Measurements from ENCODE around the gene SLC6A12. TPM values are rescaled to one million over a fixed set of nuclear protein-coding genes. Genes with fewer than 3 reads are reported as not detected.

The SLC6A12 gene
- total and polyA plus RNA-seq, 2 donors from 2014 or later: 45.6 to 130 TPM

DNA sequence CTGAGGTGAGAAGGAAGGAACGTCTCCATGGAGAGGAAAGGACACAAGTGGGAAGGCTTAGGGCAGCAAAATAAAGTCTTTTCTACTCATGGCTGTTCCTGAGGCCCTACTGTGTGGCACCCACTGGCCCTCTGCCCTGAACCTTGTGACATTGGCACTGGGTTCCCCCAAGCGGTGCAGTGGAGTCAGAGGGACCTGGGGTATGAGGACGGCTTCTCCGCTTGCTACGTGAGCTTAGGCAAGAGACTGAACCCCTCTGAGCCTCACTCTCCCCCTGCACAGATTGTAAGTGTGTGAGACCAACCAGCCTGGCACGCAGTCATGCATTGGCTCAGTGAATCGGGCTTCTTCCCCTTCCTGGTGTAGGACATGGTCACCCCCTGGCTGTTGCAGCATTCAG is 19.7 kb downstream of the SLC6A12 start:
- H3K4me1 ChIP-seq (ENCODE audit: control insufficient read depth in 2 of 3, insufficient read depth in 2 of 3, low read depth in 1 of 3, low read length in 3 of 3): peaks cover 0 to 3% (median 0%) of the 10 kb centered on the region in 3 donors
- no peaks in the 10 kb centered on the region for H3K9me3 ChIP-seq (ENCODE audit: control insufficient read depth in 2 of 3, insufficient read depth in 1 of 3, low read length in 3 of 3)
- peaks cover 0 to 17% (median 7%) of the 10 kb centered on the region in 3 donors for H3K36me3 ChIP-seq (ENCODE audit: control insufficient read depth in 2 of 3, insufficient read depth in 3 of 3, low read length in 3 of 3)
- no peak overlapping the region for H3K4me3 ChIP-seq (ENCODE audit: low read length in 3 of 3)
- no peak overlapping the region for H3K27ac ChIP-seq (ENCODE audit: low read depth in 2 of 2, low read length in 2 of 2)
- TF ChIP-seq, protein P1, sequence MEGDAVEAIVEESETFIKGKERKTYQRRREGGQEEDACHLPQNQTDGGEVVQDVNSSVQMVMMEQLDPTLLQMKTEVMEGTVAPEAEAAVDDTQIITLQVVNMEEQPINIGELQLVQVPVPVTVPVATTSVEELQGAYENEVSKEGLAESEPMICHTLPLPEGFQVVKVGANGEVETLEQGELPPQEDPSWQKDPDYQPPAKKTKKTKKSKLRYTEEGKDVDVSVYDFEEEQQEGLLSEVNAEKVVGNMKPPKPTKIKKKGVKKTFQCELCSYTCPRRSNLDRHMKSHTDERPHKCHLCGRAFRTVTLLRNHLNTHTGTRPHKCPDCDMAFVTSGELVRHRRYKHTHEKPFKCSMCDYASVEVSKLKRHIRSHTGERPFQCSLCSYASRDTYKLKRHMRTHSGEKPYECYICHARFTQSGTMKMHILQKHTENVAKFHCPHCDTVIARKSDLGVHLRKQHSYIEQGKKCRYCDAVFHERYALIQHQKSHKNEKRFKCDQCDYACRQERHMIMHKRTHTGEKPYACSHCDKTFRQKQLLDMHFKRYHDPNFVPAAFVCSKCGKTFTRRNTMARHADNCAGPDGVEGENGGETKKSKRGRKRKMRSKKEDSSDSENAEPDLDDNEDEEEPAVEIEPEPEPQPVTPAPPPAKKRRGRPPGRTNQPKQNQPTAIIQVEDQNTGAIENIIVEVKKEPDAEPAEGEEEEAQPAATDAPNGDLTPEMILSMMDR (IDR thresholded peaks at IDR 0.05; ENCODE audit: borderline replicate concordance, extremely low read depth, insufficient read depth): no peak
- no peaks in the 10 kb centered on the region for H3K27me3 ChIP-seq (ENCODE audit: control insufficient read depth, insufficient read depth, low read length)
- DNase-seq: no peak
- no peak overlapping the region for H3K9ac ChIP-seq (ENCODE audit: low read length in 3 of 3)
- FAIRE-seq: no peak
- intact Hi-C loops (cut with DNase I): no loop called here

DNA sequence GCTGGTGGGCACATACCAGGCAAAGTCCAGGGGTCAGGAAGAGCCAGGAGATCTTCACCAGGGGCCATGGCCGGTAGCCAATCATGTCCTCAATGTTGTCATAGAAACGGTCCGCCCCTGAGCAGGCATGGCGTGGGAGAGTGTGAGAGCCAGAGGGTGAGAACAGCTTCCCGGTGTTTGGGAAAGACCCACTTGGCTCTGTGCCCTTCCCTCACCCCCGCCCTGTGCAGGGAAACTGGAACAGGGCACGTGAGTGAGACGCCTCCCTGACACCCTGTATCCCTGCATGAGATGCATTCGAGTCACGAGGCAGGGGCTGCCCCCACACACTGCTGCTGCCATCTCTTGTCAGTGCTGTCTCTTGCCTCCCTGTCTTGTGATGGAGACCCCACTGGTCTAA is 20.7 kb downstream of the SLC6A12 start:
- Histone ChIP-seq H3K27ac (ENCODE audit: low read depth in 2 of 2, low read length in 2 of 2) (no peak overlapping the region), H3K9me3 (ENCODE audit: control insufficient read depth in 2 of 3, insufficient read depth in 1 of 3, low read length in 3 of 3) (no peaks in the 10 kb centered on the region), H3K4me3 (ENCODE audit: low read length in 3 of 3) (no peak overlapping the region), H3K36me3 (ENCODE audit: control insufficient read depth in 2 of 3, insufficient read depth in 3 of 3, low read length in 3 of 3) (peaks cover 0 to 17% (median 7%) of the 10 kb centered on the region in 3 donors), H3K27me3 (ENCODE audit: control insufficient read depth, insufficient read depth, low read length) (no peaks in the 10 kb centered on the region), H3K9ac (ENCODE audit: low read length in 3 of 3) (no peak overlapping the region), H3K4me1 (ENCODE audit: control insufficient read depth in 2 of 3, insufficient read depth in 2 of 3, low read depth in 1 of 3, low read length in 3 of 3) (peaks cover 0 to 4% (median 0%) of the 10 kb centered on the region in 3 donors)
- peak in 1 of 5 donors; percentile 55 for DNase-seq
- intact Hi-C loops (cut with DNase I): no loop called here
- no peak for FAIRE-seq
- TF ChIP-seq, protein P1 (IDR thresholded peaks at IDR 0.05; ENCODE audit: borderline replicate concordance, extremely low read depth, insufficient read depth): no peak

DNA sequence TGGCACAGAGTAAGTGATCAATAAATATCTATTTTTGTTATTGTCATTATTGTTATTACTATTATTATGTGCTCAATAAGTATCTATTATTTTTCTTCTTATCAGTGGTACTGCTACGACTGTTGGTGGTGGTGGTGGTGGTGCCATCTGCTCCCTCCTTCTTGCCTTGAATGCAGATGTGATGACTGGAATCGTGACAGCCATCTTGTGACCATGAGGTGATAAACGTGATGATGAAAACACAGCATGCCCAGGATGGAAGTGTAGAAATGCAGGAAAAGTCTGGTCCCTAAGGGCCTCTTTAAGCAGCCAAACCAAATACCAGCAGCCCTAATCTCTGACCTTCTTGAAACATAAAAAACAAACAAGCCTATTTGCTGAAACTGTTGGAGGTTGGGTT is 22.4 kb downstream of the SLC6A12 start:
- H3K27me3 ChIP-seq (ENCODE audit: control insufficient read depth, insufficient read depth, low read length): no peaks in the 10 kb centered on the region
- intact Hi-C loops (cut with DNase I): no loop called here

More for the DNA sequence above, 22.4 kb downstream of the SLC6A12 start:
- H3K4me3 ChIP-seq (ENCODE audit: low read length in 3 of 3): no peak overlapping the region
- H3K36me3 ChIP-seq (ENCODE audit: control insufficient read depth in 2 of 3, insufficient read depth in 3 of 3, low read length in 3 of 3): peaks cover 0 to 16% (median 5%) of the 10 kb centered on the region in 3 donors
- DNase-seq (no peak), FAIRE-seq (no peak)
- TF ChIP-seq, protein P1 (IDR thresholded peaks at IDR 0.05; ENCODE audit: borderline replicate concordance, extremely low read depth, insufficient read depth): no peak
- no peaks in the 10 kb centered on the region for H3K9me3 ChIP-seq (ENCODE audit: control insufficient read depth in 2 of 3, insufficient read depth in 1 of 3, low read length in 3 of 3)
- H3K4me1 ChIP-seq (ENCODE audit: control insufficient read depth in 2 of 3, insufficient read depth in 2 of 3, low read depth in 1 of 3, low read length in 3 of 3): peaks cover 0 to 4% (median 0%) of the 10 kb centered on the region in 3 donors
- H3K9ac ChIP-seq (ENCODE audit: low read length in 3 of 3): no peak overlapping the region
- H3K27ac ChIP-seq (ENCODE audit: low read depth in 2 of 2, low read length in 2 of 2): no peak overlapping the region
